HG02763 (cell line): ENCODE data around the gene TXN2.
A peak's percentile ranks its signal among the peaks of the same experiment; 100 is the strongest.
"Not testable (repeated sequence)": the region's sequence is repeated elsewhere in the genome, so short reads cannot be mapped to it uniquely, and the experiment has no call there.

Source experiments
- ATAC-seq: cut with Tn5 transposase; IDR thresholded peaks from one replicate; pipeline ENCODE4 v1.9.1; 2021; ENCODE audit warnings: mild to moderate bottlenecking, moderate library complexity; ENCODE audit not compliant: unreplicated experiment

Gene TXN2

GRCh38 chr22:36481393-36482168 is at the start of gene TXN2:
Gene TXN2, minus strand, starts transcription at chr22:36481640. Its CDS starts 803 bp downstream, at chr22:36480837.
- peak; percentile 87 for ATAC-seq

DNA sequence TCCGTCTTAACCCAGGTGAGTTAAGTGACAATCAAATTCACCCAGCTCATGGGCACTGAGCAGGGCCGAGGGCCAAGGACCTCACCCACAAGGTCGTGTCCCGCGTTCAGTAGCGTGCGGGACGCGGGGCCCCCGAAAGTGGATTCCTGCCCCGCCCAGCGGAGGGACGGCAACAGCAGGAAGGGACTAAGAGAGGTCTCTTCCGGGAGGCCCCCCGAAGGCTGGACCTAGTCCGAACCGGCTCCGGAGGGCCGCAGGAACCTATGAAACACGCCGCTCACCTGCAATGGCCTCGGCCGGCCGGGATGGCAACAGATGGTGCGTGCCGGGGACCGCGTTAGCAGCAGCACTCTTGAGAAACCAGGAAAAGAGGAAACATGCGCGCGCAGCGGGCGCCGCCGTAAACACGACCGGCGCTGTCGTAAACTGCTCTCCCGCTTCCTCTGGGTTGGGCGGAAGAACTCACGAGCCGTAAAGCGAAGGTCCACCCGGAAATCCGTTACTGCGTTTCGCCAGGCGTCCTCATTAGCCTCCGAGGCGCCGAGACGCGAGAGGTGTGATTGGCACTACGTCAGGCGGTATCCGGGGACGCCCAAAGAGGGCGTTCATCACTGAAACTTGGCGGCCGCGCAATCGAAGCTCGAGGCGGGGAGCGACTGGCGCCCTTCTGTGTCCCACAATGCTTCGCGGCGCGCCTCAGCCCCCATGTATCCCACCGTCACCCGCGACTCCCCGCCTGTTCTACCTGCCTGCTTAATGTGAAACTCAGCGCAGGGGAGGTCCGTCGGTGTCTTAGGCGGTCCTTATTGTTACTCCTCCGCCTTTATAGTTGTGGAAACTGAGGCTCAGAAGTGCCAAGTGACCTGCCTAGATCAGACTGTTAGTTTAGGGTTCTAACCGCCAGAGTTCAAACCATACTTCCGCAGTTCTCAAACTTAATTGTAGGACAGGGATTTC is 47.6 kb upstream of the TXN2 start, which contains the start of gene EIF3D:
Gene EIF3D, minus strand, starts transcription at position 372 of the 957 bp plus-strand sequence. CDS start 3,045 bp downstream, outside the sequence.
- ATAC-seq = peak; percentile 95

DNA sequence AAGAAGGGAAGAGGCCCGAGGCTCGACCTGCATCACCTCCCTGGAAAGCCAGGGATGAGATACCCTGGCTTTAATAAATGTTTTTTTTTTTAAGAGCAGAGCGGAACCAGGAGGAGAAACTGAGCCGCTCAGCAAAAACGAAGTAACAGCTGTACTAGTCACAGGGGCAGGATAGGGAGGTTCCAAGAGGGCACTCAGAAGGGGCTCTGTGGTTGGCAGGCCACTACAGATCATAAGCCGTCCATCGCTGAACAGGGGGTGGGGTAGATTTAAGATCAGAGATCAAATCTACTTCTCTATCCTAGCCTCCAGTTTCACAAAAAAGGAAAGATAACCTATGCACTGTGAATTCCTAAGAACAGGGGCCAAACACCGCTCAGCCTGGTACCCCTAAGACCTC is 46.9 kb upstream of the TXN2 start:
- no peak for ATAC-seq

- no peak for ATAC-seq
Measured at GRCh38 chr22:36522662-36523061, 41.2 kb upstream of the TXN2 start.

GRCh38 chr22:36520423-36520822 is 39.0 kb upstream of the TXN2 start:
- no peak for ATAC-seq

- not testable (repeated sequence) for ATAC-seq
Measured at GRCh38 chr22:36519906-36520305, 38.5 kb upstream of the TXN2 start.

- no peak for ATAC-seq
Measured at GRCh38 chr22:36514766-36515165, 33.3 kb upstream of the TXN2 start.

DNA sequence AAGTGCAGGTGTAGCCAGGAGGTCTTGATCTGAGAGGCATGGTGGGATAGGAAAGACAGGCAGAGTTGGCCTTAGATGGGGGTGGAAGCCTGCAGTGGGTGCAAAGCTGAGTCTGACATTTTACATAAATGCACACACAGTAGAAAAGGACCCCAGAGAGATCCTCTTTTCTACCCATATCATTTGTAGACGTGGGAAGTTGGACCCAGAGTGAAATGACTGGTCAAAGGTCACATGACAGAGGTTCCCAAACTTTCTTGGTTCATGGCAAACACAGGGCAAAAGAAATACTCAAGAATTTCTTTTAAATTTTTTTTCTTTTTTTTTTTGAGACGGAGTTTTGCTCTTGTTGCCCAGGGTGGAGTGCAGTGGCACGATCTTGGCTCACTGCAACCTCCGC is 31.6 kb upstream of the TXN2 start:
- no peak for ATAC-seq

GRCh38 chr22:36512333-36512732 is 30.9 kb upstream of the TXN2 start:
- no peak for ATAC-seq

DNA sequence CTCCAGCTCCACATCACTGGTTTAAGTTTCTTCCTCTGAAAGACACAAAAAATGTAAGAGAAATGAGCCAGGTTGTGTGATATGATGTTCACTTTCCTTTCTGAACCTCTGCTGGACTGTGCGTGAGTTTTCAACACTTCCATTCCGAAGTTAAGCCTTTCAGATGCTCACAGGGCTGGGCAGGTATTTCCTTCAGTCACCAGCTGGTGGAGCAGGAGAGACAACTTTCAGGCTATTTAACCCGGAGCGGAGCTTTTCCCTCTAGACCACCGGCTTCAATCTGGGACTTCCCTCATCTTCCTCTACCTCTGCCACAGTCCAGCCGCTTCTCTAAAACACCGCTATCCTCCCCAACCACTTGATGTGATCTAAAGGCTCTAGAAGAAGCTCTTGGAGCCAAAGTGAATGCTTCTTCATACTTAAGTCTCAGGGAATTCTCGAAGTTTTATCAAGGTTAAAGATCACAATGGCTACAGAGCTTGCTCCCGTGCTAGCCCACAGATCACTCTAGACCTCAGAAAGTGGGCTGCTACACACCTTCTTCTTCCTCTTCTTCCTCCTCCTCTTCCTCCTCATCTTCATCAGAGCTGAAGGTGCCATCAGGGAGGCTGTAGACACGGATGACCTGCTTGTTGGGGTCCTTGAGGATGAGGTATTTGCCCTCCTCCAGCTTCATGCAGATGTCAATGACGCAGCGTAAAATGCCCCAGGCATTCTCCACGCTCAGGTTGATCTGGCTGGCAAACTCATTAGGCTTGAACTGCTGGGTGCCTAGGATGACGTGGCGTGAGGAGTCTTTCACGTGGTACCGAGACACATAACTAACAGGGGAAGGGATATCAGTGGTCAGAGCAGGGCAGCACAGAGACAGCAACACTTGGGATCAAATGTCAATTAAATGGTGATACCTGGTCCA is 29.8 kb upstream of the TXN2 start:
- ATAC-seq = no peak

- no peak for ATAC-seq
Measured at GRCh38 chr22:36510384-36510783, 28.9 kb upstream of the TXN2 start.

- ATAC-seq = no peak
Measured at GRCh38 chr22:36507518-36508010, 26.1 kb upstream of the TXN2 start.

DNA sequence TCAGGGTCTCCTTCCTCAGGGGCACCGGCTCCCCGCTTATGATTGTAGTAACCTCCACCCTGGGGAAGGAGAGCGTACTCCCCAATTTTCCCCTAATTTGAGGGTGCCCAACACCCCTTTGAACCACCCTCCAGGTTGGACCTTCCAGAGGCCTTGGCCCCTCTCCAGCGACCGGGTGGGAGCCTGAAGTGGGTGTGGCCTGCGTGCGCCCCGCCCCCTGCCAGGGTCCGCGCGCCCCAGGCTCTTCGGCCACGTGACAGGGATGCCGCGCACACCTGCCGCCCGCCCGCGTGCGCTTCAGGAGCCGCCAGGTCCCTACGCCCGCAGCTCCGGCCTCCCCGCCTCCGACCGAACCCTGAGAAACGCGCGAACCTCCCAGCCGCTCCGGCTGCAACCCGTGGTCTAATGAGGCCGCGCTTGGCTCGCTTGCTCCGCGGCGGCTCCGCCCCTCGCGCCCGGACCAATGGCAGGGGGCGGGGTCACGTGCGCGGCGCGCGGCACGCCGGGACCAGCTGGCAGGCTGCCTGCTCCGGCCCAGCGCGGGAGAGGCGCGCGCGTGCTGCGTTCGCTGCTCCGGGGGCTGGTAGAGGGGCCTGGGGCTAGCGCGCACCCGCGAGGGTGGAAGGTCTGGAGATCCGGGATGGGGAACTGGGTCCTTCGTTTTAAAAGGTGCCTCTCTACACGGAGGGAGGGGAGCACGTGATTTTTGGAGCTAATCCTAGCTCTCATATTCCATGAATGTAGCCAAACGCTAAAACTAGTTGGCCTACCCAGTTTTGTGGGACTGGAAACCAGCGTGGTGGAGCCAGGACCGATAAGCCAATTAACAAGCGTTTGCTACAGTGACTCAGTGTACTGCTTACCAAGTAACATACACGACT is 25.4 kb upstream of the TXN2 start, which contains the start of gene FOXRED2:
Gene FOXRED2, minus strand, starts transcription at position 404 of the 881 bp plus-strand sequence. CDS start 618 bp downstream, outside the sequence.
- peak; percentile 85 for ATAC-seq

DNA sequence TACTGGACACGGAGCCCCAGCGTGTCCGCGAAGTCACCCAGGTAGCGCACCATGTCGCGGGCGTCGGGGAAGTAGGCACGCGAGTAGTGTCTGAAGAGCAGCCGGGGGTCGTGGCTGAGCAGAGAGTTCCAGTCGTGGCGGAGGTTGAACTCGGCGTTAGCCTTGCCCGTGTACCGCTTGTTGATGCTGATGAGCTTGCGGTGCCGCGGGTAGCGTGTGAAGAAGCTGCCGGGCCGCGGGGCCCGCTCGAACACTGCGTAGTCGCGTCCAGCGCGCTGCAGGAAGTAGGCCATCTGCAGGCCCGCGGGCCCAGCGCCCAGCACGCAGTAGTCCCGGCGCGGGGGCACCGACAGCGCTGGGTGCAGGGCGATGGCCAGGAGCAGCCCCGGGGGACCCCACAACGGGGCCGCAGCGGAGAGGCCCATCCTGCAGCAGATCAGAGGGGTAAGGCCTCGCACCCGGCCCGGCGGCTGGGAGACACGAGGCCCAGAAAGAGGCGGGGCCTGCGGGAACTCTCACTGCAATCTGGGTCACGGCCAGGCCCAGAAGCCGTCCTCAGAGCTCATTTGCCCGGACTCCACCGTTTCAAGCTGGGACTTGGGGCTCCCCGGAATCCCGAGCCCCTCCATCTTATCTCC is 24.7 kb upstream of the TXN2 start:
- ATAC-seq = no peak

- ATAC-seq = no peak
Measured at GRCh38 chr22:36497910-36498665, 16.6 kb upstream of the TXN2 start.

DNA sequence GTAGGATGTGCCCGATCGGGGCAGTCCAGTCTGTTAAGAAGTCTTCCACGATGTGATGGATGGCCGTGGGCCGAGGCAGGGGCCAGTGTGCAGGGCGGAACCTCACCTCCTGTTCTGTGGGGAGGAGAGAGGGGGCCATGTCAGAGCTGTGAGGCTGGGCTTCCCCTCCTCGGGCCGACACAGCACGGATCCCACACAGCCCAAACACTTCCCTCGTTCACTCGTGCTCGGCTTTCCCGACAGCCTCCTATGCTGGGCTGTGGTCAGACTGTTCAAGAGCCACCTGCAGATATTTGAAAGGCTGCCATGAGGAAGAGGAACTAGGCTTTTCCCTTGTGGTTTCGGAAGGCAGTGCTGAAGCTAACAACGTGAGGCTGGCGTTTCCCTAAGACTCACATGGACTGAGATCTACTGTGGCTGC is 12.3 kb upstream of the TXN2 start:
- ATAC-seq = peak; percentile 54

DNA sequence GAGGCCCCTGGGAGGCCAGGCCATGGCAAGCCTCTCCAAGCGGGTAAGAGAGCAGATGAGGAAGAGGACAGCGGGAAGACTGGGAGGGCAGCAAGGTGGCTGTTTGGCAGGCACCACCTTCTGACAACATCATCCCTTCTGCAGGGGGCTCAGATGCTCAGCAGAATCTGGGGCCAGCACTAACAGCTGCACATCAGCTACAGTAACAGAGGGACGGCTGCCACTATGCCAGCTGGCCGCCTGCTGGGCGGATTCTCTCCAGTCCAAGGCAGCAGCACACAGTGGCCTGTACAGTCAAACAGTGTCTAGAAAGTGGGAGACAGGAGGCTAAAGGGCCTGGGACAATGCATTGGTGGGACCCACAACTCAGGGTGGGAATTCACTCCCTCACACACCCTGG is 10.7 kb upstream of the TXN2 start:
- no peak for ATAC-seq

DNA sequence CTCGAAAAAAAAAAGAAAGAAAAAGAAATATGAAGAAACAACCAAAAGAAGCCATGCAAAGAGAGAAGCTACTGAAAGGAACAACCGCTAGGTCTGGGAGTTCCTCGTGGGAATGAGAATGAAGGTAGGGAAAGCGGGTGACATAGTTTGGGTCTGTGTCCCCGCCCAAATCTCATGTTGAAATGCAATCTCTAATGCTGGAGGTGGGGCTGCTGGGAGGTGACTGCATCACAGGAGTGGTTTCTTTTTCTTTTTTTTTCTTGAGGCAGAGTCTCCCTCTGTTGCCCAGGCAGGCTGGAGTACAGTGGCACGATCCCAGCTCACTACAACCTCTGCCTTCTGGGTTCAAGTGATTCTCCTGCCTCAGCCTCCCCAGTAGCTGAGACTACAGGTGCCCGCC is 9.7 kb upstream of the TXN2 start:
- no peak for ATAC-seq
